ENCODE data around the gene SLC18A2.

DNA sequence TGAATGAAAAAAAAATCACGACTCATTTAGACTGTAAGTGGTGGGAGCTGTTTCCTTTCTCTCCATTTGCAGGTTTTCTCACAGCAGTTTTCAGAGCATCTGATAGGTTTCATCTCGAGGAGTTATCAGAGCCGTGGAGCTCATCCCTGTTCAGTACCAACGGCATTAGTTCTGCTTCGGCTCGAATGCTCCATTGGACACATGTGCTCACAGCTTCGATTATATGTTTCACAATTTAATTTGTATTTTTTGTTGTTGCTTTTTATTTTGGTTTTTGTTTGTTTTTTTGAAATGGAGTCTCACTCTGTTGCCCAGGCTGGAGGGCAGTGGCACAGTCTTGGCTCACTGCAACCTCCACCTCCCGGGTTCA lies 1.5 kb downstream of the SLC18A2 start:
- TF ChIP-seq EZH2 (IDR thresholded peaks at IDR 0.05) (no peak), POLR2AphosphoS5 (IDR thresholded peaks at IDR 0.05; ENCODE audit: borderline replicate concordance, low read depth, low read length) (no peak), FOXP2 (optimal IDR thresholded peaks at IDR 0.05; ENCODE audit: control extremely low read depth, extremely low read length, insufficient read depth) (no peak)
